Activated CD8-positive, alpha-beta memory T cell treated with anti-CD3 and anti-CD28 coated beads for 36 hours (primary cell): ENCODE results near the gene TMTC2. TPM values are rescaled to one million over a fixed set of nuclear protein-coding genes. Genes with fewer than 3 reads are reported as not detected.

ENCODE experiments used
- CTCF ChIA-PET: fragments of 350-600 bp; sonication (Branson Sonifier 250); formaldehyde crosslinking; loops from one replicate; lab custom pipeline; 2021; ENCODE audit warnings: antibody characterized with exemption; lab: Charles Lee
- POLR2A ChIA-PET: fragments of 350-600 bp; sonication (Branson Sonifier 250); formaldehyde crosslinking; loops from one replicate; lab custom pipeline; 2021; ENCODE audit warnings: antibody characterized with exemption; lab: Charles Lee
- total RNA-seq, 2 experiments: library from RNA; stranded (reverse); gene quantifications; one replicate each; pipeline ENCODE4 v1.2.3, GENCODE V29; 2021

TMTC2 gene
- total RNA-seq, 2 experiments from 2014 or later = 1.9 to 2.2 TPM

- ChIA-PET POLR2A (no interaction called here), CTCF (no interaction called here)
Measured at GRCh38 chr12:83140135-83140534, 453.4 kb downstream of the TMTC2 start.

- ChIA-PET POLR2A (no interaction called here), CTCF (no interaction called here)
Measured at GRCh38 chr12:83141460-83141994, 454.8 kb downstream of the TMTC2 start.

DNA sequence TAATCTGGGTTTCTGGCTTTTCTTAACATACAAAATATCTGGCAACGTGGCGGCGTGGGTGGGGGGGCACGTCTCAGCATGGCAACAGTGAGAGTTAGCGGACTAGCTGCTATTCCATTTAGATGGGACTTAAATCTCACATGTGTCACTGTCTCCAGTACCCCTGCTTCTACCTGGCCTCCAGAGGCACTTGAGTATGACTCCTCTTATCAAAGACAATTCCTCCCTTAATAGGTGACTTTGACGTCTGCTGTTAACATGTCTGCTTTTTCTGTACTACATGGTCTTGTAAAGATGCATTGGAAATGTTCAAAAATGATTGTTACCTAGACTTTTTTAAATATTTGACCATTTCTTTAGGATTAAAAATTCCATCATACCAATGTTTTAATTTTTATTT, 456.2 kb downstream of the TMTC2 start:
- CTCF ChIA-PET = no interaction called here
- POLR2A ChIA-PET = no interaction called here

- POLR2A ChIA-PET = no interaction called here
- CTCF ChIA-PET = no interaction called here
Measured at GRCh38 chr12:83143950-83144349, 457.2 kb downstream of the TMTC2 start.

GRCh38 chr12:83145325-83145840, 458.7 kb downstream of the TMTC2 start:
- POLR2A ChIA-PET = no interaction called here

DNA sequence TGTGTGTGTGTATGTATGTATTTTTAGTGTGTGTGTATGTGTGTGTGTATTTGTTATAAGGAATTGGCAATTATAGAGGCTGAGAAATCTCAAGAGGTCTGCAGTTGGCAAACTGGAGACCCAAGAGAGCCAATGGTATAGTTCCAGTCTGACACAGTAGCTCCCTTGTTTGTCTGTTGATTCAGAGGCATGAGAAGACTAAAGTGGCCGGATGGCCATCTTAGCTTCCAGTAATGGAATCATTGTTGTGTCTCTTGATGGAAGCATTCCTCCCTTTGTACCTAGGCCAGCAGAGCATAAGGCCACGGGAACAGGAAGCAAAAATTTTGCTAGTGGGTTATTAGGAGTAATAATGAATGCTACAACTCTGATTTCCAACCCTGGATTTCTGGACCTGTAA, 460.6 kb downstream of the TMTC2 start:
- POLR2A ChIA-PET = no interaction called here
- CTCF ChIA-PET = no interaction called here

More at GRCh38 chr12:83145325-83145840, 458.7 kb downstream of the TMTC2 start:
- CTCF ChIA-PET = no interaction called here

DNA sequence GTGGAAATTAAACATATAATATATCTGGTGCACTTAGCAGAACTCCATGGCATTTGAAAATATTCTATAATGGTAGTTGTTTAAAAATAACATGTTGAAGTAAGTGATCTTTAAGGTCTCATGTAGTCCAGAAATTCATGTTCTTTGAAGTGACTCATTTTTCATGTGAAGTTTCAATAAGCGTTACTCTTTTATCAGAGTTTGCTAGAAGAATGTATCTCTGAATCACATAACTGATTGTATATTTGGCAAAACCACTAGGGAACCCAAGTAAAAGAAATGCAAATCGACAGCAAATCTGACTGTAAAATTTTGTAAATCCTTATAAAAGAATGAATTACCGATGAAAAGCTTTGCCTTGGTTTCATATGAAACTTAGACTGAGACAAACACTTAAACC, 463.3 kb downstream of the TMTC2 start:
- ChIA-PET POLR2A (no interaction called here), CTCF (no interaction called here)

DNA sequence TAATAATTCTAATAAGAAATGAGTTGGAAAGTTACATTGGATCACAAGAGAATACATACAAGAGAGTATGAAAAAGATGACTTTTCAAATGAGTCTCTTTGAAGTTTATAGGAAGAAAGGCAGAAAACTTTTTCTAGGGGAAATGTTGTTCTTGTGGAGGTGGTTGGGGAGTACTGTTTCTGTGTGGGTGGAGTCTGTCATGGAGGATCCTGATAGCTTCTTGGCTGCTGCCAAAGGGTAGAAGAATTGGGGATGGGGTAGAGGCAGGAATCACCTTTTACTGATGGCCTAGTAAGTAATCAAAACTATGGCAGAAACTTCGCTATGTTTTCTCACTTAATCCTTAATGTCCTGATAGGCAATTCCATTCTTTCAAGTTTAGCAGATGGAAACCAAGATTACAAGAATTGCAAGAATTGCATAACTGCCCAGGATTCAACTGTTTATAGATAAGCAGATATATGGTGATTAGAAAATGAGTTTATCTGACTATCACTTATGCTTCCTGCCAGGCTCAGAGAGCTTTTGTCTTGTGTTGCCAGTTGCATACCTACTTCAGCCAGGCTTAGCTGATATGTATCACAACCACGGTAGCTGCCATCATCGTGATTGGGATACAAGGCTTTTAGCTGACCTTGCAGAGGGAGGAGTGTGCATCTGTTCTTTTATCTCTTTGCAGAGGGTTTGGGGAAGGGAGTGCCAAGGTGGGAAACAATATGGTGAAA, 463.9 kb downstream of the TMTC2 start:
- ChIA-PET POLR2A (no interaction called here), CTCF (no interaction called here)

DNA sequence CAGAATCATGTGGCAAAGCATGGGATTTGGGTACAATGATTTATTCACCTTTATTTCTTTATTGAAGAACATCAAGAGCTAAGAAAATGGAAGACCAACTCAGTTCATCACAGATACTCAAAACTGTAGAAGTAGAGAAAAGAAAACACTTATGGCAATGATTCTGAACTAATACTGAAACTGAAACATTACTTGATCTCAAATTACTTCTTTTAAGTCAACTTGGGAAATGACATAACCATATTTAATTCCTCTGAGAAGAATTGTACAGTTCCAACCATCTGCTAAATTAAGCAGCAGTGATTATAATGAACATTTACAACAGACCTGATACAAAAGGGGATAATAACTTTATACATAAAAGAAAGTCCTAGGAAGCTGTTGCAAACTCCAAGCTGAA, 466.5 kb downstream of the TMTC2 start:
- CTCF ChIA-PET = no interaction called here
- POLR2A ChIA-PET = no interaction called here

DNA sequence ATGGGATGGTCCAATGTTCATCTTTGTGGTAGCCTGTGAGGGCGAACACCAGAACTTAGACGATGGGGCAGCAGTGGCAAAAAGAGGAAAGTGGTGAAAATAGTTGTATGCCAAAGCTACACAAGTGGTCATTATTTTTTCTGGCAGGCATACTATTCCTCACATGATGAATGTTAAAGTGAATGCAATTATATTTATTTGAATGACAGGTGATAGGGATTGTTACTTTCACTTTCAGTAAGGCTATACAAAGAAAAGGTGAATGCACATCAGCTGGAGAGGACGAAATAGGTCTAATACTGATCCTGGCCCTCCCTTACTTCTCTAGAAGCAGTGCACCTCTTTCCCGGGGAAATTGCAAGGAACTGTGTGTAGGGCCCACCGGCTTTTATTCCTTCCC, 470.1 kb downstream of the TMTC2 start:
- CTCF ChIA-PET = no interaction called here

GRCh38 chr12:83157604-83158003, 470.9 kb downstream of the TMTC2 start:
- ChIA-PET POLR2A (no interaction called here), CTCF (no interaction called here)

More for the DNA sequence above, 470.1 kb downstream of the TMTC2 start:
- POLR2A ChIA-PET = no interaction called here

GRCh38 chr12:83158613-83159207, 472.0 kb downstream of the TMTC2 start:
- ChIA-PET POLR2A (no interaction called here), CTCF (no interaction called here)

- POLR2A ChIA-PET = no interaction called here
- CTCF ChIA-PET = no interaction called here
Measured at GRCh38 chr12:83161456-83161855, 474.8 kb downstream of the TMTC2 start.

DNA sequence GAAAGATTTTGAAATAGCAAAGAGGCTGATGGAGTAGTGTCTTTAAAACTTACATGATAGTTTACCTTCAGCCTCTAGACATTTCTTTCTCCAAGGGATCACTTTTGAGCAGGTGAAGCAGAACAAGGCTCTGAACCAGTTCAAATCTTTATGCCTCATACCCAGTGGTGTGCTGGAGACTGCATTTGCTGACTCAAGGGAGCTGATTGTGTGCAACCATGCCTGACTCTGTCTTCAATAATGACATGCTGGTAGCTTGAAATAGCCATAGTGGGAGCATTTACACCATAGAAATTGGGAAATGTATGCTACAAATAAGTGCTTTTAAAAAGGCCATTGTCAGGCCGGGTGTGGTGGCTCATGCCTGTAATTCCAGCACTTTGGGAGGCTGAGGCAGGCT, 482.0 kb downstream of the TMTC2 start:
- ChIA-PET CTCF (no interaction called here), POLR2A (no interaction called here)

- ChIA-PET POLR2A (no interaction called here), CTCF (no interaction called here)
Measured at GRCh38 chr12:83172441-83172840, 485.7 kb downstream of the TMTC2 start.

DNA sequence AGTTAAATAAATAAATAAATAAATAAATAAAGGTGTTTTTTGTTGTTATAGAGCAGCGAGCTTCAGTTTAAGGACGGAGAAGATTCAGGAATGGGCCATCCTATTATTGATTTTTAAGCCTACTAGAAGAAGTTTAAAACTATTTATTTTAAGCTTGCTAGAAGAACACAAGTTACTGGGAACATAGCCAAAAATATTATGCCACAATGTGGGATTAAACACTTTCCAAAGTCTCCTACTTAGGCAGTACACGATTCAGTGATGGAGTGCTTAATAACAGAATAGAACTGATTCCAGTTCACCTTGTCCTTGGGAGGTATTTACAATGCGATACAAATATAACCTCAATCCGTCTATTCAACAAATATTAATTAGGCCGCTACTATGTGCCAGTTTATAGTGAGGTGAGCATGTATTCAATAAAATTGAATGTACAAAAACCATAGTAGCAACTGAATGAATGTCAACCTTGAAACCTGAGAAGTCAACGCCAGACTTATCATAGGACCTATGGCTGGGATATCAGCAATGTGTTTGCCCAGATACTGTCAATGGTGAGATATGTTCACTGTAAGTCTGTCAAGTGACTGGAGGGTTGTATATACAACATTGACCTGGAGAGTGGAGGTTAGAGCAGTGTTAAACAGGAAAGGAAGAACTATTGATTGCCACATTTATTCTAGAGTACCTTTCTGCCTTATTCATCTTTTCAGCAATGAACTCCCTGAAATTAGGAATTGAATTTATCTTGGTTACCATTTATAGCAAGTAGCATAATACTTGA, 486.4 kb downstream of the TMTC2 start:
- ChIA-PET POLR2A (no interaction called here), CTCF (no interaction called here)

DNA sequence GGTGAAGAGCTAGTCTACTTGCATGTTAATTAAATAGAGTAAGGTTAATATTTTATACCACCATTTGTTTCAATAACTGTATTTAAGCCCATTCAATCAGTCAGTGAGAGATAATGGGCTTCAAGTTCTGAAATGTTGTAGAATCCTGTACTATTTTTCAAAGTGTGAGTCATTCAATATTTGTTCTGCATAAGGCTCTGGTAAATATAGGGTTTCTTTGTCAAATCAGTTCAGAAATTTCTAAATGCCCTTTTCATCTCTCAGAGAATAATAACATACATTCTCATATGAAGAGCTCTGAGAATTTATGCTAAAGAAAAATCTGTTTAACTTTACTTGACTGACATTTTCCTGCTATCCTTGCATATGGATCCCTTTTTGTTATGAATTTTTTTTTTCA, 493.3 kb downstream of the TMTC2 start:
- CTCF ChIA-PET = no interaction called here
- POLR2A ChIA-PET = no interaction called here

GRCh38 chr12:83181074-83181473, 494.4 kb downstream of the TMTC2 start:
- POLR2A ChIA-PET = no interaction called here
- CTCF ChIA-PET = no interaction called here

DNA sequence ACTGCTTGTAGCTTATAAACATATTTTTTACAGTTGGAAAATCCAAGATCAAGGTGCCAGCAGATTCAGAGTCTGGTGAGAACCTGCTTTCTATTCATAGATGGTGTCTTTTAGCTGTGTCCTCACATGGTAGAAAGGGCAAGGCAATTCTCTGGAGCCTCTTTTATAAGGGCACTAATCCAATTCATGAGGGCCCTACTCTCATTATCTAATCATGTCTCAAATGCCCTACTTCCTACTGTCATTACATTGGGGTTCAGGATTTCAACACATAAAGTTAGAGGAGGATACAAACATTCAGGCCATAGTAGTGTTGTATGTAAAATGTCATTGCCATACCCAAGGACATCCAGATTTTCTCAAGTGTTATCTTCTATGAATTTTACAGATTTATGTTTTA, 496.4 kb downstream of the TMTC2 start:
- ChIA-PET CTCF (no interaction called here), POLR2A (no interaction called here)
